Tibial nerve (tissue), 4 donors: ENCODE results near the gene PRKCSH. TPM values are rescaled to one million over a fixed set of nuclear protein-coding genes. Genes with fewer than 3 reads are reported as not detected.

Experiments used
- DNase-seq, 2 donors: peaks; one replicate each; pipeline ENCODE4 v3.0.0-alpha.2; 2019; ENCODE audit warnings: low spot score in 2 of 2
- H3K27ac ChIP-seq, 4 donors: fragments of 200-600 bp; sonication (generic) in 3 of 4; one replicate each; pipeline ENCODE4 v1.5.1; 2017 to 2019; ENCODE audit warnings: mild to moderate bottlenecking in 1 of 4
- H3K27me3 ChIP-seq, 2 donors: fragments of 200-600 bp; sonication (generic) in 1 of 2; one replicate each; pipeline versions ENCODE4 v1.5.1 to v1.6.0; 2017 to 2019
- H3K36me3 ChIP-seq, 3 donors: fragments of 200-600 bp; sonication (generic); one replicate each; pipeline ENCODE4 v1.5.1; 2018 to 2019
- H3K4me1 ChIP-seq, 4 donors: fragments of 200-600 bp; sonication (generic) in 3 of 4; one replicate each; pipeline ENCODE4 v1.5.1; 2017 to 2019
- H3K4me3 ChIP-seq, 4 donors: fragments of 200-600 bp; sonication (generic) in 3 of 4; one replicate each; pipeline ENCODE4 v1.5.1; 2017 to 2019; ENCODE audit warnings: mild to moderate bottlenecking in 1 of 4, moderate library complexity in 1 of 4
- H3K9me3 ChIP-seq, 4 donors: fragments of 200-600 bp; sonication (generic) in 3 of 4; one replicate each; pipeline ENCODE4 v1.5.1; 2017 to 2019
- EP300 ChIP-seq, 2 donors: sonication (generic); formaldehyde crosslinking; IDR thresholded peaks; one replicate each; pipeline ENCODE4 v1.6.1; 2017; ENCODE audit warnings: antibody characterized with exemption in 2 of 2, mild to moderate bottlenecking in 1 of 2
- POLR2A ChIP-seq, 2 donors: fragments of 450-650 bp; IDR thresholded peaks; one replicate each; pipeline ENCODE4 v1.6.1; 2017; ENCODE audit warnings: antibody characterized with exemption in 2 of 2, mild to moderate bottlenecking in 2 of 2, moderate library complexity in 2 of 2
- WGBS, 2 donors: methylation state at CpG; one replicate each; pipeline ENCODE4 v1.1.5; 2018; 5-methylcytosine and 5-hydroxymethylcytosine counted together
- total RNA-seq, 4 donors: library from RNA; depleted of rRNA; stranded (reverse); fragments of >200 nt; gene quantifications; one replicate each; pipeline ENCODE4 v1.1.0, GENCODE V29; 2016
- TF ChIP-seq, protein P1 (sequence below), 5 experiments: fragments of 200-600 bp in 3 of 5; fragments of 450-650 bp in 2 of 5; sonication (generic) in 3 of 5; IDR thresholded peaks; one replicate each; pipeline ENCODE4 v1.5.1; 2016 to 2019; ENCODE audit warnings: antibody characterized with exemption in 5 of 5, mild to moderate bottlenecking in 3 of 5, moderate library complexity in 2 of 5

The PRKCSH gene
- total RNA-seq, 4 donors from 2014 or later: 94.0 to 101 (median 97.4) TPM

DNA sequence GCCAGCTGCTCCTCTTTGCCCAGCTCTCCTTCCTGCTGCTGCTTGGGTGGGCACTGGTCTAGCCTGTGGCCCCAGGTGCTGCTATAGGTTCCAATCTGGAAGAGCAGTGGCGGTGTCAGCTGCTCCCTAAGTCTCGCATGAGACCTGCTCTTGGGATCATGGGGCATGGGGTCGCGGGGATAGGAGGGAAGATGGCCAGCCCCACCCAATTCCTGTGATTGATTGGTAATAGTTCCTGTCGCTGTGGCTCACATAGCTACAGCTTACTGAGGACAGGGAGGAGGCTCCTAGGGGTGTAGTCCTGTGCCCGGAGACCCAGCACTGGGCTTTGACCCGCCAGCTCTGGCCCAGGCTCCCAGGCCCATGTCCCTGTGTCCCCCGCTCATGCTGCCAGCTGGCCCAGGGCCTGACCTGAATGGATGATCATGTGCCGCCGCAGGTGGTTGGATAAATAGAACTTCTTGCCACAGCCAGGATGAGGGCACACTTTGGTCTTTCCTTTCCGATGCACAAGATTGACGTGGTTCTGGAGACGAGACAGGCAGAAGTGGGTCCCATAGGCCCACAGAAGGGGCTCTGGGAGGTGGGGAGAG, 49.9 kb downstream of the PRKCSH start:
- H3K9me3 ChIP-seq: no peaks in the 10 kb centered on the region
- no peak for DNase-seq
- no peak overlapping the region for H3K27ac ChIP-seq
- peaks cover 0 to 31% (median 14%) of the 10 kb centered on the region in 4 donors for H3K4me1 ChIP-seq
- WGBS, 2 donors: 93 to 94% methylated on average over 10 to 11 of the region's 13 CpGs
- peaks cover 0 to 52% of the 10 kb centered on the region in 2 donors for H3K27me3 ChIP-seq
- TF ChIP-seq POLR2A (IDR thresholded peaks at IDR 0.05): no peak
- no peak for TF ChIP-seq EP300 (IDR thresholded peaks at IDR 0.05)
- TF ChIP-seq, protein P1, sequence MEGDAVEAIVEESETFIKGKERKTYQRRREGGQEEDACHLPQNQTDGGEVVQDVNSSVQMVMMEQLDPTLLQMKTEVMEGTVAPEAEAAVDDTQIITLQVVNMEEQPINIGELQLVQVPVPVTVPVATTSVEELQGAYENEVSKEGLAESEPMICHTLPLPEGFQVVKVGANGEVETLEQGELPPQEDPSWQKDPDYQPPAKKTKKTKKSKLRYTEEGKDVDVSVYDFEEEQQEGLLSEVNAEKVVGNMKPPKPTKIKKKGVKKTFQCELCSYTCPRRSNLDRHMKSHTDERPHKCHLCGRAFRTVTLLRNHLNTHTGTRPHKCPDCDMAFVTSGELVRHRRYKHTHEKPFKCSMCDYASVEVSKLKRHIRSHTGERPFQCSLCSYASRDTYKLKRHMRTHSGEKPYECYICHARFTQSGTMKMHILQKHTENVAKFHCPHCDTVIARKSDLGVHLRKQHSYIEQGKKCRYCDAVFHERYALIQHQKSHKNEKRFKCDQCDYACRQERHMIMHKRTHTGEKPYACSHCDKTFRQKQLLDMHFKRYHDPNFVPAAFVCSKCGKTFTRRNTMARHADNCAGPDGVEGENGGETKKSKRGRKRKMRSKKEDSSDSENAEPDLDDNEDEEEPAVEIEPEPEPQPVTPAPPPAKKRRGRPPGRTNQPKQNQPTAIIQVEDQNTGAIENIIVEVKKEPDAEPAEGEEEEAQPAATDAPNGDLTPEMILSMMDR (IDR thresholded peaks at IDR 0.05): no peak
- no peak overlapping the region for H3K4me3 ChIP-seq
- H3K36me3 ChIP-seq: peaks cover 0 to 73% (median 6%) of the 10 kb centered on the region in 3 donors

DNA sequence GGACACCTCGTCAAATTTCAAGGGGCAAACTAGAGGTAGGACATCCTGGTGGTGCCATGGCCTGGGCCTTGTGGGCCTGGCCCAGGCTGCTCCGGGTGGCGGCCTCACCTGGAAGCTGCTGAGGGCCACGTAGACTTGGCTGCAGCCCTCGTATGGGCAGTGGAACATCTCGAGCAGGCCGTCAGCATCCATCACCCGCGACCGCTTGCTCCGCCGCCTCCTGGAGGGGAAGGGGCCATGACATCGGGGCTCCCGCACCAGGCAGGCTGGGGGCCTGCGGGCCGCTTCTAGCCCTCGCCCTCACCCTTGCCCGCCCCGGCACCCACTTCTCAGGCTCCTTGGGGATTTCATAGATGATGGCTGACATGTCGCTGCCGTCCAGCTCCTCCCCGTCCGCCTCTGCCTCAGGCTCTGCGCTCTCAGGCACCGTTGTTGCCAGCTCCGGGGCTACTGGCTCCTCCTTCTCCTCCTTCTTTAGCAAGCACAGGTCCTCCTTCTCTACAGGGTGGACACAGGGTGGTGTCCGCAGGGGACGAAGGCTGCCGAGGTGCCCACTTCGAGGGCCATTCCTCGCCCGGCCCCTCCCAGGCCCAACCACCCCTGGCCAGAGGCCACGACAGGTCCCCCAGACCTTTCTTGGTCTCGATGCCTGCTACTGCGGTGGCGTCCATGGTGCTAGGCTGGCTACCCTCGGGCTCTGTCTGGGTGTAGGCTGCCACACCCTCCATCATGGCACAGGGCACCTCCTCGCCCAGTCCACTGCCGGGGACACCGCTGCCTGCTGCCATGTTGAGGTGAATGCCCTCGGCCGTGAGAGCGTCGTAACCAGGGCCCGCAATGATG, 51.4 kb downstream of the PRKCSH start:
- WGBS, 2 donors: 90 to 91% methylated on average over 36 to 45 of the region's 45 CpGs
- H3K4me3 ChIP-seq: no peak overlapping the region
- H3K27ac ChIP-seq: no peak overlapping the region
- H3K9me3 ChIP-seq: no peaks in the 10 kb centered on the region
- peaks cover 0 to 15% (median 12%) of the 10 kb centered on the region in 4 donors for H3K4me1 ChIP-seq
- DNase-seq: no peak
- TF ChIP-seq, protein P1 (IDR thresholded peaks at IDR 0.05): no peak
- TF ChIP-seq EP300 (IDR thresholded peaks at IDR 0.05) (no peak), POLR2A (IDR thresholded peaks at IDR 0.05) (no peak)
- peaks cover 0 to 88% (median 6%) of the 10 kb centered on the region in 3 donors for H3K36me3 ChIP-seq
- peaks cover 0 to 36% of the 10 kb centered on the region in 2 donors for H3K27me3 ChIP-seq

DNA sequence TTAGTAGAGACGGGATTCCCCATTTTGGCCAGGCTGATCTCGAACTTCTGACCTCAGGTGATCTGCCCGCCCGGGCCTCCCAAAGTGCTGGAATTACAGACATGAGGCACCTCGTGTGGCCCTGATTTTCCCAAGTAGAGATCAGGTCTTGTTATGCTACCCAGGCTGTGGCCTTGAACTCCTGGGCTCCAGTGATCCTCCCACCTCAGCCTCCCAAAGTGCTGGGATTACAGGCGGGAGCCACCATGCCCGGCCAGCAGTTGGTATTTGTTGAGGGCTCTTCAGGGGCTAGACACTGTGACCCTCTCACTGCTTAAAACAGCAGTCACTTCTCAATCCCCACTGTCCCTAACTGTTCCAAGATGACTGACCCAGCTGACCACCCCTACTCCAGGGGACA, 53.9 kb downstream of the PRKCSH start:
- Histone ChIP-seq H3K27ac (no peak overlapping the region), H3K4me3 (no peak overlapping the region), H3K9me3 (no peaks in the 10 kb centered on the region), H3K4me1 (no peaks in the 10 kb centered on the region), H3K36me3 (peaks cover 0 to 100% (median 0%) of the 10 kb centered on the region in 3 donors), H3K27me3 (peaks cover 0 to 11% of the 10 kb centered on the region in 2 donors)
- WGBS, 2 donors: 90 to 98% methylated on average over 7 of the region's 7 CpGs
- DNase-seq: no peak
- TF ChIP-seq EP300 (IDR thresholded peaks at IDR 0.05): no peak
- TF ChIP-seq, protein P1 (IDR thresholded peaks at IDR 0.05): no peak
- TF ChIP-seq POLR2A (IDR thresholded peaks at IDR 0.05): no peak

DNA sequence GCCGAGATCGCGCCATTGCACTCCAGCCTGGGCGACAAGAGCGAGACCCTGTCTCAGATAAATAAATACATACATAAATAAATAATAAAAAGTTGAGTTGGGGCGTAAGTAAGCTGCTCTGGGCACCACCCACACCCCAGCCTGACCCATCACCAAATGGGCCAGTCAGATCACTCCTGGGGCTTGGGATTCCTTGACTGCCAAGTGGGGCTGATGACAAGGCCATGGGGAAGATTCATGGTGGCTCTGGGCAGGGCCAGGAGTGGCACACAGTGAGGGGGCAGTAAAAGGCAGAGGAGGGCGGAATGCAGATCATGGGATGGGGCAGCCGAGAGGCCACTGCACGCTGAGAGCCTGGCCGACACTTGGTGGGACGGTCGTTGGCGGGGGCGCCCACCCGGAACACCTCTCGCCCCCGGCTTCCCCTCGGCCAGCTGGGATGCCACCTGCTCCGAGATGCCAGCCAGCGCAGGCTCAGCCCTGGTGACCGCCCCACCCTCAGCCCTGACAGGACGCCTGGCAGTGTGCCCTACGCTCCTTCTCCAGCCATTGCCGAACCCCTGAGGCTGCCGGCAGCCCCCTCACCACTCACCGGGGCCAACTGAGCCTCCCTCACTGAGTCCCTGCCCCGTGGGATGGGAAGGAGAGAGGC, 59.3 kb downstream of the PRKCSH start:
- no peak for DNase-seq
- Histone ChIP-seq H3K27ac (no peak overlapping the region), H3K36me3 (peaks cover 0 to 94% (median 0%) of the 10 kb centered on the region in 3 donors), H3K9me3 (no peaks in the 10 kb centered on the region), H3K4me3 (no peak overlapping the region), H3K4me1 (no peaks in the 10 kb centered on the region), H3K27me3 (no peaks in the 10 kb centered on the region)
- 91 to 94% methylated on average over 13 to 27 of the region's 27 CpGs for WGBS, 2 donors
- no peak for TF ChIP-seq POLR2A (IDR thresholded peaks at IDR 0.05)
- TF ChIP-seq EP300 (IDR thresholded peaks at IDR 0.05): no peak
- TF ChIP-seq, protein P1 (IDR thresholded peaks at IDR 0.05): no peak
